Ascending aorta (tissue), 2 donors: ENCODE results near the gene NLRC5. TPM values are rescaled to one million over a fixed set of nuclear protein-coding genes. Genes with fewer than 3 reads are reported as not detected.
"Not testable (repeated sequence)": the region's sequence is repeated elsewhere in the genome, so short reads cannot be mapped to it uniquely, and the experiment has no call there.

ENCODE experiments used
- DNase-seq, 2 donors: peaks; one replicate each; pipeline ENCODE4 v3.0.0-alpha.2; 2019; ENCODE audit warnings: low spot score in 2 of 2
- H3K27ac ChIP-seq, 2 donors: fragments of 200-600 bp; sonication (generic); one replicate each; pipeline ENCODE4 v1.5.1; 2016 to 2017; ENCODE audit warnings: mild to moderate bottlenecking in 1 of 2
- H3K27me3 ChIP-seq: fragments of 200-600 bp; sonication (generic); one replicate; pipeline ENCODE4 v1.5.1; 2017
- H3K36me3 ChIP-seq, 2 donors: fragments of 200-600 bp; sonication (generic); one replicate each; pipeline ENCODE4 v1.5.1; 2016
- H3K4me1 ChIP-seq, 2 donors: fragments of 200-600 bp; sonication (generic); one replicate each; pipeline ENCODE4 v1.5.1; 2016 to 2017; ENCODE audit warnings: mild to moderate bottlenecking in 1 of 2
- H3K4me3 ChIP-seq, 2 donors: fragments of 200-600 bp; sonication (generic); one replicate each; pipeline ENCODE4 v1.5.1; 2016 to 2017; ENCODE audit warnings: mild to moderate bottlenecking in 1 of 2
- H3K9me3 ChIP-seq, 2 donors: fragments of 200-600 bp; sonication (generic); one replicate each; pipeline ENCODE4 v1.5.1; 2016
- intact Hi-C: fragments of 100-400 bp; cut with DNase I; formaldehyde crosslinking; loops from one replicate; pipeline ENCODE4 v1.15.1; 2023
- total RNA-seq: library from RNA; depleted of rRNA; stranded (reverse); fragments of >200 nt; gene quantifications from one replicate; pipeline ENCODE4 v1.1.0, GENCODE V29; 2016
- TF ChIP-seq, protein P1 (sequence below), 3 experiments: fragments of 200-600 bp in 2 of 3; fragments of 450-650 bp in 1 of 3; sonication (generic) in 2 of 3; IDR thresholded peaks; one replicate each; pipeline ENCODE4 v1.5.1; 2016 to 2019; ENCODE audit warnings: antibody characterized with exemption in 3 of 3, mild to moderate bottlenecking in 1 of 3, moderate library complexity in 1 of 3

Gene NLRC5
- total RNA-seq, 1 donor from 2014 or later: 46.7 TPM

DNA sequence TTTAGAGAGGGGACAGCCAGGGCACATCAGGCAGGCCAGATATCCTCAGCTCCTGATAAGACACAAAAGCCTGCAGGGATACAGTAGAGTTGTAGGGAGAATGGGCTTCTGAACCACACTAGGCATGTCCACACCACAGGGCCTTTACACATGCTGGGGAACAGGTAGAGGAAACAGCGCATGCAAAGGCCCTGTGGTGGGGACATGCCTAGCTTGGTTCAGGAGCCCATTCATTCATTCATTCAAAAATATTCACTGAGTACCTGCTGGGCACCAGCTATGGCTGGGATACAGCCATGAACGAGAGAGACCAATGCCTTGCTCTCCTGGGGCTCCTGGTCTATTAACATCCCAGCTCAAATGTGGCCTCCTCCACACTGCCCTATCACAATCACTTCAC, 107.4 kb downstream of the NLRC5 start:
- no peak for DNase-seq
- TF ChIP-seq, protein P1, sequence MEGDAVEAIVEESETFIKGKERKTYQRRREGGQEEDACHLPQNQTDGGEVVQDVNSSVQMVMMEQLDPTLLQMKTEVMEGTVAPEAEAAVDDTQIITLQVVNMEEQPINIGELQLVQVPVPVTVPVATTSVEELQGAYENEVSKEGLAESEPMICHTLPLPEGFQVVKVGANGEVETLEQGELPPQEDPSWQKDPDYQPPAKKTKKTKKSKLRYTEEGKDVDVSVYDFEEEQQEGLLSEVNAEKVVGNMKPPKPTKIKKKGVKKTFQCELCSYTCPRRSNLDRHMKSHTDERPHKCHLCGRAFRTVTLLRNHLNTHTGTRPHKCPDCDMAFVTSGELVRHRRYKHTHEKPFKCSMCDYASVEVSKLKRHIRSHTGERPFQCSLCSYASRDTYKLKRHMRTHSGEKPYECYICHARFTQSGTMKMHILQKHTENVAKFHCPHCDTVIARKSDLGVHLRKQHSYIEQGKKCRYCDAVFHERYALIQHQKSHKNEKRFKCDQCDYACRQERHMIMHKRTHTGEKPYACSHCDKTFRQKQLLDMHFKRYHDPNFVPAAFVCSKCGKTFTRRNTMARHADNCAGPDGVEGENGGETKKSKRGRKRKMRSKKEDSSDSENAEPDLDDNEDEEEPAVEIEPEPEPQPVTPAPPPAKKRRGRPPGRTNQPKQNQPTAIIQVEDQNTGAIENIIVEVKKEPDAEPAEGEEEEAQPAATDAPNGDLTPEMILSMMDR (IDR thresholded peaks at IDR 0.05): no peak

DNA sequence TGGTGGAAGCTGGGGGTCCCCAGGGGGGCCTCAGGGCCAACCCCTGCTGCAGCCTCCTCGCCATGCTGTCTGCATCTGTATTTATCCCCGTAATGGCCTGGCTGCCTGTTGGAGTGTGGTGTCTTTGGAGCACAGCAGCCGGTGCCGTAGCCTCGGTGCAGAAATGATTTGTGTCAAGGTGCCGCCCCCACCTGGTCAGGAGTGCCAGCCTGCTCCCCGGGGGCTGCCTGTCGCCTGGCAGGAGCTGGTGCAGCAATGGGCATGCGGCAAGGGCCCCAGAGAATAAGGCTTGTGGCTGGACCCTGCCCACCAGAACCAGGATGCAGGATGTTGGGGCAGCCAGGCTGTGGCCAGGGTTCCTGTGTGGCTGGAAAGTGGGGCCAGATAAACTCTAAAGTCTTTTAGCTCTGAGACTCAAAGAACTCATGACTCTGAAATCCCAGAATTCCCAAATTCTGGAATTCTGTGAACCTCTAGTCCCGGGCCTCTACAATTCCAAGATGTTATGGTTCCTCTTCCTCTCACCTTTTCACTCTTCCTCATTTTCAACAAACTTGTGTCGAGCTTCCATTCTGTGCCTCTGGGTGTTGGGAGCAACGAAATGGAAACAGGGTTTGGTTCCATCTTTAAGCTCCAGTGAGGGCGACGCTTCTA, 109.0 kb downstream of the NLRC5 start:
- H3K27me3 ChIP-seq: no peaks in the 10 kb centered on the region
- no peak overlapping the region for H3K27ac ChIP-seq
- H3K4me1 ChIP-seq: peaks cover 0 to 10% of the 10 kb centered on the region in 2 donors
- no peak for DNase-seq
- intact Hi-C loops: loop anchor here (10.0 kb wide), 1 partner anchor 436 kb away; the partner anchor contains the start of gene CCDC102A
- no peaks in the 10 kb centered on the region for H3K9me3 ChIP-seq
- no peak overlapping the region for H3K4me3 ChIP-seq
- H3K36me3 ChIP-seq: no peaks in the 10 kb centered on the region
- TF ChIP-seq, protein P1 (IDR thresholded peaks at IDR 0.05): no peak

More for the DNA sequence above, 107.4 kb downstream of the NLRC5 start:
- no peaks in the 10 kb centered on the region for H3K36me3 ChIP-seq
- no peaks in the 10 kb centered on the region for H3K27me3 ChIP-seq
- intact Hi-C loops: loop anchor here (10.0 kb wide), 1 partner anchor 438 kb away; the partner anchor contains the start of gene CCDC102A
- peaks cover 9 to 12% of the 10 kb centered on the region in 2 donors for H3K4me1 ChIP-seq
- H3K27ac ChIP-seq: no peak overlapping the region
- no peak overlapping the region for H3K4me3 ChIP-seq
- no peaks in the 10 kb centered on the region for H3K9me3 ChIP-seq

DNA sequence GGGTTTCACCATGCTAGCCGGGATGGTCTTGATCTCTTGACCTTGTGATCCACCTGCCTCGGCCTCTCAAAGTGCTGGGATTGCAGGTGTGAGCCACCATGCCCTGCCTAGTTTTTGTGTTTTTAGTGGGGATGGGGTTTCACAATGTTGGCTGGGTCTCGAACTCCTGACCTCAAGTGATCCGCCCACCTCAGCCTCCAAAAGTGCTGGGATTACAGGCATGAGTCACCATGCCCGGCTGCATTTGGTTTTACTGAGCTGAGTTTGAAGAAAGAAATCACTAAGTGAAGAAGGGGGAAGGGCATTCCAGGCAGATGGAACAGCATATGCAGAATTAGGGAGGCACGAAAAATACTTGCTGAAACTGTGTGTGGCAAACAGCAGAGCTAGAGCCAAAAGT, 110.6 kb downstream of the NLRC5 start:
- not testable (repeated sequence) for H3K27ac ChIP-seq, H3K4me3 ChIP-seq, H3K27me3 ChIP-seq, H3K9me3 ChIP-seq, H3K36me3 ChIP-seq, DNase-seq, H3K4me1 ChIP-seq
- intact Hi-C loops: loop anchor here (10.0 kb wide), 1 partner anchor 435 kb away; the partner anchor contains the start of gene CCDC102A

DNA sequence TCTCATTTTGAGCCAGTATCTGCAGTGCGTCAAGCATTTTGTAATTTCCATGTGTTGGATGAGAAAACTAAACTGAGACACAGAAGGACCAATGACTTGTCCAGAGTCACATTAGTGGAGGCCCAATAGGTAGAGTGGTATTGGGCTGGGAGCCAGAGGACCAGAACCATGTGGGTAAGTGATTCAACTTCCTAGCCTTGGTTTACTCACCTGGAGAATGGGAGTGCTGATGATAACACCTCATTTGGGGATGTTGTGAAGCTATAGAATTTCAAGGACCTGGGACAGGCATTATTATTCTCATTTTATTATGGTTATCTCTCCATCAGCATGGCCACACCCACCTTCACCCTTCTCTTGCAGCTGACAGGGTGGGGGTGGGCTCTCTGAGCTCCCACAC, 111.1 kb downstream of the NLRC5 start:
- intact Hi-C loops: no loop called here
- Histone ChIP-seq H3K27me3 (no peaks in the 10 kb centered on the region), H3K4me3 (no peak overlapping the region), H3K27ac (no peak overlapping the region), H3K36me3 (no peaks in the 10 kb centered on the region), H3K9me3 (no peaks in the 10 kb centered on the region), H3K4me1 (no peaks in the 10 kb centered on the region)
- no peak for DNase-seq
- TF ChIP-seq, protein P1 (IDR thresholded peaks at IDR 0.05): no peak

DNA sequence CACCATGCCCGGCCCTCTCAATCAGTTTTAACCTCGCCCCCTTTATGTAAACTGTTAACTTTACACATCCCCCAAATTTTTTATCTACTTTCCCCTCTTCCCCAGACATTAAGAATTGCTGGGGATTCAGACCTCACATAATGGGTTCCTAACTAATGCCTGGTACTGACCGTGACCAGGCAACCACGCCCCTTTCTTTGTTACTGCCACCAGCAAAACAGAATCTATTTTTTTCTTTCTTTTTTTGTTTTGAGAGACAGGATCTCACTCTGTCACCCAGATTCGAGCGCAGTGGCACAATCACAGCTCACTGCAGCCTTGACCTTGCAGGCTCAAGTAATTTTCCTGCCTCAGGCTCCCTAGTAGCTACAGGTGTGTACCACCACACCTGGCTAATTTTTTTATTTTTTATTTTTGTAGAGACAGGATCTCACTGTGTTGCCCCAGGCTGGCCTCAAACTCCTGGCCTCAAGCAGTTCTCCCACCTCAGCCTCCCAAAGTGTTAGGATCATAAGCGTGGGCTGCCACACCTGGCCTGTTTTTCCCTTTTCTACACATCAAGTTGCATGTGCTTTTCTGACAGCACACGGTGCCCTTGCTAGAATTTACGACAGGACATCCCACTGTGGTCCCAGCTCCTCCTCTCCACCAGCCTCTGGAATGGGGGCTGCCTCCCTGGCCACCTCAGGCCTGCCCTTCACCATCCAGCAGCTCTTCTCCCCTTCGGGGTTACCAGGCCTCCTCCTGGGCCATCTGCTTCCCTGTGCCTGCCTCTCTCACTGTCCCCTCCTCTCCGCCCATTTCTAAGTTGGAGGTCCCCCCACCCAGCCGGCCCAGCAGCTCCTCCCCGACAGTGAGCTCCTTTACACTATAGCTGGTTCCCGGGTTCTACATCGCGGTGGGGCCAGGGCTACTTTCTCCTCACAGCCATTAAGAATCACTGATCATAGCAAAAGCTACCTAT, 113.8 kb downstream of the NLRC5 start:
- intact Hi-C loops: no loop called here
- no peak for DNase-seq
- TF ChIP-seq, protein P1 (IDR thresholded peaks at IDR 0.05): no peak
- Histone ChIP-seq H3K4me3 (no peak overlapping the region), H3K27ac (no peak overlapping the region), H3K9me3 (no peaks in the 10 kb centered on the region), H3K36me3 (no peaks in the 10 kb centered on the region), H3K27me3 (no peaks in the 10 kb centered on the region), H3K4me1 (no peaks in the 10 kb centered on the region)

DNA sequence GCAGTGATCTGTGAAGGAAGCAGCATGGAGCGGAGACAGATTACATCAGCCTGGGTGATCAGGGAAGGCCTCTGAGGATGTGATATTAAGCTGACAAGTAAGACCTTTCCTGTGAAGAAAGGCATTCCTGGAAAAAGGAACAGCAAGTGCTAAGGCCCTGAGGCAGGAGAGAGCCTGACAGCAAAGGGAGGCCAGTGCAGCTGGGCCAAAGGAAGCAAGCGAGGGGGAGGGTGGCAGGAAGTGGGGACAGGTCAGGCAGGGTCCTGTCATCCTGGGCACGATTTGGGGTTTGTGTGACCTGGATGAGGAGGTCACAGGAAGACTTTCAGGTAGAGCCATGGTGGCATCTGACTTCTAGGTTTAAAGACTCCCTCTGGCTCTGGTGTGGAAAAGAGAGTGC, 115.3 kb downstream of the NLRC5 start:
- Histone ChIP-seq H3K27ac (no peak overlapping the region), H3K36me3 (no peaks in the 10 kb centered on the region), H3K9me3 (no peaks in the 10 kb centered on the region), H3K4me1 (no peaks in the 10 kb centered on the region), H3K27me3 (no peaks in the 10 kb centered on the region), H3K4me3 (no peak overlapping the region)
- intact Hi-C loops: no loop called here
- DNase-seq: no peak
- TF ChIP-seq, protein P1 (IDR thresholded peaks at IDR 0.05): no peak
